Activated naive CD8-positive, alpha-beta T cell treated with anti-CD3 and anti-CD28 coated beads, Interleukin-2, amount 50 U/mL, for 24 hours (primary cell): ENCODE measurements around the gene C22orf39.
A peak's percentile ranks its signal among the peaks of the same experiment; 100 is the strongest.

Experiments used
- ATAC-seq: fragments of 150-1000 bp; cut with Tn5 transposase; one replicate; pipeline ENCODE4 v1.10.0; 2021
- DNase-seq: peaks from one replicate; pipeline ENCODE4 v3.0.0; 2021
- H3K27ac Mint-ChIP-seq: one replicate; pipeline ENCODE4 v1.8.0; 2021; ENCODE audit warnings: mild to moderate bottlenecking, mixed read lengths
- H3K27me3 Mint-ChIP-seq: one replicate; pipeline ENCODE4 v1.8.0; 2021; ENCODE audit warnings: mixed read lengths
- H3K36me3 Mint-ChIP-seq: one replicate; pipeline ENCODE4 v1.8.0; 2021; ENCODE audit warnings: low read depth, mixed read lengths
- H3K4me1 Mint-ChIP-seq: one replicate; pipeline ENCODE4 v1.8.0; 2021; ENCODE audit warnings: mixed read lengths
- H3K4me3 Mint-ChIP-seq: one replicate; pipeline ENCODE4 v1.8.0; 2021; ENCODE audit warnings: mild to moderate bottlenecking, moderate library complexity, mixed read lengths
- H3K9me3 Mint-ChIP-seq: one replicate; pipeline ENCODE4 v1.8.0; 2021; ENCODE audit warnings: mixed read lengths

The C22orf39 gene

GRCh38 chr22:19434401-19434800, 13.1 kb downstream of the C22orf39 start:
- Mint-ChIP-seq H3K4me1 (peaks cover 39% of the 10 kb centered on the region), H3K27me3 (no peaks in the 10 kb centered on the region), H3K27ac (peak overlapping the region; percentile 68), H3K36me3 (peaks cover 24% of the 10 kb centered on the region), H3K9me3 (no peaks in the 10 kb centered on the region), H3K4me3 (peak overlapping the region; percentile 95)
- DNase-seq: no peak
- ATAC-seq: no peak

GRCh38 chr22:19432133-19432851, 15.2 kb downstream of the C22orf39 start, which contains the start of gene MRPL40:
Gene MRPL40, plus strand, starts transcription at chr22:19432545. Its CDS starts 10 bp downstream, at chr22:19432555.
- Mint-ChIP-seq H3K4me1 (peaks cover 53% of the 10 kb centered on the region), H3K9me3 (no peaks in the 10 kb centered on the region)

GRCh38 chr22:19431649-19432132, 15.8 kb downstream of the C22orf39 start, which contains the start of gene HIRA:
Gene HIRA, minus strand, starts transcription at chr22:19431733. Its CDS starts 257 bp downstream, at chr22:19431476.
- H3K4me3 Mint-ChIP-seq: peak within 1 kb of the TSS; percentile 95
- H3K9me3 Mint-ChIP-seq: no peaks in the 10 kb centered on the region
- H3K36me3 Mint-ChIP-seq: peaks cover 26% of the 10 kb centered on the region
- H3K4me1 Mint-ChIP-seq: peaks cover 55% of the 10 kb centered on the region
- ATAC-seq (peak; percentile 65), DNase-seq (peak; percentile 91)
- no peaks in the 10 kb centered on the region for H3K27me3 Mint-ChIP-seq
- H3K27ac Mint-ChIP-seq: peak within 1 kb of the TSS; percentile 88

More at GRCh38 chr22:19432133-19432851, 15.2 kb downstream of the C22orf39 start, which contains the start of gene MRPL40:
- ATAC-seq (peak; percentile 91), DNase-seq (peak; percentile 93)
- H3K27me3 Mint-ChIP-seq: no peaks in the 10 kb centered on the region
- H3K36me3 Mint-ChIP-seq: peaks cover 27% of the 10 kb centered on the region
- H3K4me3 Mint-ChIP-seq: peak within 1 kb of the TSS; percentile 95
- H3K27ac Mint-ChIP-seq: peak within 1 kb of the TSS; percentile 86

DNA sequence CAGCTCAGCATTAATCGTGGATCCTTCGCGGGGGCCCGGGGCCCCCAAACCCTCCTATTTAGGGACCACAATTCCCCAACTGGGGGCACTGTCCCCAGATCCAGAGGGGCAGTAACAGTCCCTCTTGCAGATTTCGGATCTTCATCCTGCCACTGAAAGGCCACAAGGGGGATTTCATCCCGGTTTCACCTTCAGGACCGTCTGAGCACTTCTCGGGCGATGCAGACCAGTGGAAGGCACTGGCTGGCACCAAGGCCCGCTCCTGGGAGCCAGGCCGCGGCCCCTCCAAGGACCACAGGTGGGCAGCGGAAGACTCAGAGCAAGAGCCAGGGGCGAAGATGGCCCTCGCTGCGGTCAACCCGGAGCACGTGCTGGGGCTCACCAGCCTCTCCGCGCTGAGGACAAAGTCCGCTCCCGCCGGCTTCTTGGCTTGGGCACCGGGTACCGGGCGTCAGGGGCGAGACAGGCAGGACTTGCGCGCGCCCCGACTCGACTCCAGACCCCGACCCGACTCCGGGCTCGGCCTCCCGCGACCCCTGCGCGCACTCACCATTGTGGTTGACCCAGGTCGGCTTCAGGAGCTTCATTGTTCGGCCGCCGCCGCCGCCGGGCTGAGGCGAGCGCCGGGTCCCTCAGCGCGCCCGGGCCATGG, 16.5 kb downstream of the C22orf39 start:
- Mint-ChIP-seq H3K4me1 (peaks cover 58% of the 10 kb centered on the region), H3K27me3 (no peaks in the 10 kb centered on the region), H3K27ac (peak overlapping the region; percentile 88), H3K4me3 (peak overlapping the region; percentile 95), H3K36me3 (peaks cover 24% of the 10 kb centered on the region), H3K9me3 (no peaks in the 10 kb centered on the region)
- no peak for ATAC-seq
- peak; percentile 43 for DNase-seq

DNA sequence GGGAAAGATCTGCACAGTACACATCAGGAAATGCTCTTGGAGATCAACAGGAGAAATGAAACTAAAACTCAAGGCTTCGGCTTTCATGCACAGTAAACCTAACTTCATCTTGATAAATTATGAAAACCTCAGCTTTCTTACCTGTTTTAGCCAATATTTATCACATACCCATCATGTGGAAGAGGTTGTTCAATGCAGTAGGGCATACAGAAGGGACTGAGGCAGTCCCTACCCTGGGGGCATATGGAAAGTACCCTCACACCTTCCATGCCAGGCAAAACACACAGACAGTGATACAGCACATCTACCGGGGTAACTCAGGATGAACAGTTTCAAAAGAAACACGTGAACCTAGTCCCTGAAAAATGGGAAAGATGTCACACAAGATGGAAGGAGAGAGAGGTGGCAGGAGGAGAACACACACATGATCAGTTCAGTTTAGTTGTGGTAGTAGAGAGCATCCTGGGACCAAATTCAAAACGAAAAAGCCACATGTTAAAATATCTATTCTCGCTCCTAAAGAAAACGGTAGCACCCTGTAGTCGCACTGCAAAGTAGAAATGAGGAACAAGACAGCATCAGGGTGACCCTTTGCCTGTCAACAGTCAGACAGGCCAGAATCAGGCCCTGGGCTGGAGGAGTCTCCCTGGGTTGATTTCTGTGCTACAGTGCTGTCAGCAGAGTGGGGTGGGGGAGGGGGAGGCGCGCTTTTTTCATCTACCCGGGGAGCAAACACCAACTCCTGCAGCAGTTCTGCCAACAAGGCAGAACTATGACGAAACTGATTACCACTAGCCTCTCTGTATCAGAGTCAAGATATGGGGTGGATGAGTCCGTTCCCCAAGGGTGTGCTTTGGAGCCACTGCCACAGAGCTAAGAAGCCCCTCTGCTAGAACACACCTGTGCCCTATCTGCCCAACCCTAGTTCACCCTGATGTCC, 17.3 kb downstream of the C22orf39 start:
- Mint-ChIP-seq H3K27ac (peak overlapping the region; percentile 88), H3K4me3 (peak overlapping the region; percentile 95), H3K4me1 (peaks cover 56% of the 10 kb centered on the region), H3K27me3 (no peaks in the 10 kb centered on the region), H3K9me3 (no peaks in the 10 kb centered on the region), H3K36me3 (peaks cover 21% of the 10 kb centered on the region)
- peak; percentile 40 for DNase-seq
- no peak for ATAC-seq

DNA sequence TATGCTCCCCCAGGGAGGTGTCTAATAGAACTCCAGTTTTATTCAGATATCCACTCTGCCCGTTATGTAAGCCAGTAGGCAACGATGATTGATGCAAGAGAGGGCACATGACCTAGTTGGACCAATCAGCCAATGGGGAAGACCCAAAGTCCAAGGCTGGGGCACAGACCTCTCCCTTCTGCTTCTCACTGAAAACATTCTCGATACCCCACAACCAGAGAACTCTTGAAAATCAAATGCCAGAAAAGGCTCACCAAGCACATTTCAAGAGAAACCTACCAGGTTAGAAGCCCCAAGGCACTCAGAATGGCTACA, 23.4 kb downstream of the C22orf39 start:
- ATAC-seq (no peak), DNase-seq (no peak)
- H3K27me3 Mint-ChIP-seq: no peaks in the 10 kb centered on the region
- no peak overlapping the region for H3K27ac Mint-ChIP-seq
- H3K9me3 Mint-ChIP-seq: no peaks in the 10 kb centered on the region
- H3K4me1 Mint-ChIP-seq: peaks cover 69% of the 10 kb centered on the region
- H3K4me3 Mint-ChIP-seq: no peak overlapping the region
- H3K36me3 Mint-ChIP-seq: peaks cover 9% of the 10 kb centered on the region

GRCh38 chr22:19422440-19423301, 24.8 kb downstream of the C22orf39 start:
- peaks cover 63% of the 10 kb centered on the region for H3K4me1 Mint-ChIP-seq
- H3K36me3 Mint-ChIP-seq: peaks cover 3% of the 10 kb centered on the region
- H3K4me3 Mint-ChIP-seq: no peak overlapping the region
- no peaks in the 10 kb centered on the region for H3K27me3 Mint-ChIP-seq
- DNase-seq: no peak
- no peaks in the 10 kb centered on the region for H3K9me3 Mint-ChIP-seq
- no peak for ATAC-seq
- peak overlapping the region; percentile 57 for H3K27ac Mint-ChIP-seq

DNA sequence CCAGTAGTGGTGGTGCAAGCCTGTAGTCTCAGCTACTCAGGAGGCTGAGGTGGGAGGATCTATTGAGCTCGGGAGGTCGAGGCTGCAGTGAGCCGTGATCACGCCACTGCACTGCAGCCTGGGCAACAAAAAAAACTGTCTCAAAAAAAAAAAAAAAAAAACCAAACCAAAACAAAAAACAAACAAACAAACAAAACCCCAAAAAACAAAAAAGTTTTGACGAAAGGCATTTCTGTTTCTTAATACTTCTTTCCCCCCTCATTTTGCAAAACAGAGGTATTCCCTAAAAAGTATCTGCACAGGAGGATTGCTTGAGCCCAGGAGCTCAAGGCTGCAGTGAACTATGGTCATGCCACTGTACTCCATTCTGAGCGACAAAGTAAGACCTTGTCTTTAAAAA, 27.2 kb downstream of the C22orf39 start:
- peaks cover 62% of the 10 kb centered on the region for H3K4me1 Mint-ChIP-seq
- H3K4me3 Mint-ChIP-seq: no peak overlapping the region
- no peak for ATAC-seq

GRCh38 chr22:19419464-19420178, 27.9 kb downstream of the C22orf39 start:
- peak overlapping the region; percentile 62 for H3K27ac Mint-ChIP-seq
- peaks cover 55% of the 10 kb centered on the region for H3K4me1 Mint-ChIP-seq
- H3K27me3 Mint-ChIP-seq: no peaks in the 10 kb centered on the region
- peaks cover 8% of the 10 kb centered on the region for H3K36me3 Mint-ChIP-seq
- ATAC-seq: peak; percentile 98
- H3K9me3 Mint-ChIP-seq: no peaks in the 10 kb centered on the region
- DNase-seq: peak; percentile 29
- no peak overlapping the region for H3K4me3 Mint-ChIP-seq

More for the DNA sequence above, 27.2 kb downstream of the C22orf39 start:
- H3K27me3 Mint-ChIP-seq: no peaks in the 10 kb centered on the region
- no peaks in the 10 kb centered on the region for H3K9me3 Mint-ChIP-seq
- peak overlapping the region; percentile 64 for H3K27ac Mint-ChIP-seq
- no peak for DNase-seq
- H3K36me3 Mint-ChIP-seq: peaks cover 8% of the 10 kb centered on the region

- ATAC-seq: no peak
- H3K27ac Mint-ChIP-seq: peak overlapping the region; percentile 62
- H3K27me3 Mint-ChIP-seq: no peaks in the 10 kb centered on the region
- peaks cover 55% of the 10 kb centered on the region for H3K4me1 Mint-ChIP-seq
- no peaks in the 10 kb centered on the region for H3K9me3 Mint-ChIP-seq
- H3K4me3 Mint-ChIP-seq: no peak overlapping the region
- peaks cover 8% of the 10 kb centered on the region for H3K36me3 Mint-ChIP-seq
- no peak for DNase-seq
Measured at GRCh38 chr22:19419086-19419463, 28.4 kb downstream of the C22orf39 start.

- Mint-ChIP-seq H3K27me3 (no peaks in the 10 kb centered on the region), H3K4me3 (no peak overlapping the region), H3K9me3 (no peaks in the 10 kb centered on the region), H3K27ac (no peak overlapping the region), H3K4me1 (peaks cover 11% of the 10 kb centered on the region), H3K36me3 (peaks cover 32% of the 10 kb centered on the region)
- no peak for ATAC-seq
- DNase-seq: no peak
Measured at GRCh38 chr22:19412923-19413322, 34.6 kb downstream of the C22orf39 start.

- no peaks in the 10 kb centered on the region for H3K9me3 Mint-ChIP-seq
- no peak for ATAC-seq
- H3K4me1 Mint-ChIP-seq: peaks cover 10% of the 10 kb centered on the region
- DNase-seq: no peak
- H3K36me3 Mint-ChIP-seq: peaks cover 33% of the 10 kb centered on the region
- no peak overlapping the region for H3K27ac Mint-ChIP-seq
- no peak overlapping the region for H3K4me3 Mint-ChIP-seq
- H3K27me3 Mint-ChIP-seq: no peaks in the 10 kb centered on the region
Measured at GRCh38 chr22:19412478-19412877, 35.0 kb downstream of the C22orf39 start.

- peaks cover 10% of the 10 kb centered on the region for H3K4me1 Mint-ChIP-seq
- ATAC-seq (no peak), DNase-seq (no peak)
- H3K4me3 Mint-ChIP-seq: no peak overlapping the region
- peaks cover 38% of the 10 kb centered on the region for H3K36me3 Mint-ChIP-seq
- no peak overlapping the region for H3K27ac Mint-ChIP-seq
- no peaks in the 10 kb centered on the region for H3K9me3 Mint-ChIP-seq
- H3K27me3 Mint-ChIP-seq: no peaks in the 10 kb centered on the region
Measured at GRCh38 chr22:19411690-19412045, 35.8 kb downstream of the C22orf39 start.
